Mammary epithelial cell (primary cell): ENCODE measurements around the gene CSNK2A3.

Experiments
- EZH2 ChIP-seq: IDR thresholded peaks from 2 replicates; pipeline ENCODE4 v1.6.1; 2012; ENCODE audit warnings: low read length, inconsistent platforms, borderline replicate concordance
- TF ChIP-seq, protein P1 (sequence below), 2 donors: IDR thresholded peaks in 1 of 2; conservative IDR thresholded peaks in 1 of 2; 2 replicates each; pipeline ENCODE4 v1.5.1; 2011 to 2012; ENCODE audit warnings: inconsistent platforms in 2 of 2, low read length in 2 of 2, mild to moderate bottlenecking in 2 of 2, control low read depth in 1 of 2, low read depth in 1 of 2; ENCODE audit not compliant: insufficient read depth in 1 of 2; ENCODE audit errors: extremely low read depth in 1 of 2

DNA sequence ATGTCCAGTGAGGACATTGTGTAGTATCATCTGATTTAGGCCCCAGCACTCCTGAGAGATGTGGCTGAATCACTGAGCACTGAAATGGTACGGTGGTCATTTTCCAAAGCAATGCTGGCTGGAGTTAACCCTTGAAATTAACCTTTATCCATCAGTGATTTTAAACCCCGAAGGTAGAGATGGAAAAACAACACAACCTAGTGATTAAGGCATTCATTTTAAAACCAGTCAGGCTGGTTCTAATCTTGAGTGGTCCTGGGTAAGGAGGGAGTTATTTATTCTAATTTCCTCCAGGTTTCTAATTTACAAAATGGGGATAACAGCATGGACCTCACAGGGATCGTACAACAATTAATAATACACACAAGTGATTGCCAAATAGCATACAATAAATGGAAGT, 6.6 kb upstream of the CSNK2A3 start:
- TF ChIP-seq, protein P1, sequence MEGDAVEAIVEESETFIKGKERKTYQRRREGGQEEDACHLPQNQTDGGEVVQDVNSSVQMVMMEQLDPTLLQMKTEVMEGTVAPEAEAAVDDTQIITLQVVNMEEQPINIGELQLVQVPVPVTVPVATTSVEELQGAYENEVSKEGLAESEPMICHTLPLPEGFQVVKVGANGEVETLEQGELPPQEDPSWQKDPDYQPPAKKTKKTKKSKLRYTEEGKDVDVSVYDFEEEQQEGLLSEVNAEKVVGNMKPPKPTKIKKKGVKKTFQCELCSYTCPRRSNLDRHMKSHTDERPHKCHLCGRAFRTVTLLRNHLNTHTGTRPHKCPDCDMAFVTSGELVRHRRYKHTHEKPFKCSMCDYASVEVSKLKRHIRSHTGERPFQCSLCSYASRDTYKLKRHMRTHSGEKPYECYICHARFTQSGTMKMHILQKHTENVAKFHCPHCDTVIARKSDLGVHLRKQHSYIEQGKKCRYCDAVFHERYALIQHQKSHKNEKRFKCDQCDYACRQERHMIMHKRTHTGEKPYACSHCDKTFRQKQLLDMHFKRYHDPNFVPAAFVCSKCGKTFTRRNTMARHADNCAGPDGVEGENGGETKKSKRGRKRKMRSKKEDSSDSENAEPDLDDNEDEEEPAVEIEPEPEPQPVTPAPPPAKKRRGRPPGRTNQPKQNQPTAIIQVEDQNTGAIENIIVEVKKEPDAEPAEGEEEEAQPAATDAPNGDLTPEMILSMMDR (conservative IDR thresholded peaks at IDR 0.05 in 1 of 2, IDR thresholded peaks at IDR 0.05 in 1 of 2; ENCODE audit: extremely low read depth in 1 of 2, insufficient read depth in 1 of 2, low read depth in 1 of 2, low read length in 2 of 2), result no peak
- no peak for TF ChIP-seq EZH2
